ENCODE data around the gene CAVIN3. TPM values are rescaled to one million over a fixed set of nuclear protein-coding genes. Genes with fewer than 3 reads are reported as not detected.
"Not testable (repeated sequence)": the region's sequence is repeated elsewhere in the genome, so short reads cannot be mapped to it uniquely, and the experiment has no call there.

The CAVIN3 gene
- total RNA-seq, 1 experiment from 2014 or later: 8.9 TPM

DNA sequence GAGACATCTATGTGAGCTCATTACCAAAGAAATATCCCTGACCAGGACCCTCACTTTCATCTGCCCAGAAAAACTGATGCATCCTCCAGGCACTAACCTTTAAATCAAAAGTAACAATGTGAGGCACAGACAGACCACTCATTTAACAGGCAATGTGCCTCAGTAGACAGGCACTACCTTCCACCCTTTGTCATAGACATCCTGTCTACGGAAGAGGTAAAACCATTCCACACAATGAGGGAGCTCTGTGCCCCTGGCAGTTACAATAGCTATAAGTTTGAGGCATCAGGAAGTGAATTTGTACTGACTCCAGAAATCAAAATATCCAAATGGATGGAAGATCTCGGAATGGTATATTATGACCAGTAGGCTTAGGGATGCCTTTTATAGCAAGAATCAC is 6.7 kb upstream of the CAVIN3 start:
- no peak for DNase-seq (ENCODE audit: extremely low read depth, low read depth)

DNA sequence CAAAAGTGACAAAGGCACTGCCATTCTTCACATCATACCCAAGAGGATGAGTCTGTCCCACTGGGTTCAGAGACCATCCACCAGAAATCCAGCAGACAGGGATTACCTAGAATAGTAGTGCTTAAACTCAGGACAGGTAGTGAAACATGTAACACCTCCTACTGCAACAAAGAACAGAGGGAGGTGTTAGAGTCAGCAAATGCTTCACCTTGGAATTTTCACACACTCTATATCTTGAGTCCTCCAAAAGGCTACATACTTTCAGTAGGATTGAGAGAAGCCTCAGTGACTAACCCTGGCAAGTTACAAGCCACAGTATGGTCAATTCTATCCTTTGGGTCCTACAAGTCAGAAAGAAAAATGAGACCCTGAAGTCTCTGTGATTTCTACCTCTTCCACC is 6.0 kb upstream of the CAVIN3 start:
- DNase-seq (ENCODE audit: extremely low read depth, low read depth): no peak

DNA sequence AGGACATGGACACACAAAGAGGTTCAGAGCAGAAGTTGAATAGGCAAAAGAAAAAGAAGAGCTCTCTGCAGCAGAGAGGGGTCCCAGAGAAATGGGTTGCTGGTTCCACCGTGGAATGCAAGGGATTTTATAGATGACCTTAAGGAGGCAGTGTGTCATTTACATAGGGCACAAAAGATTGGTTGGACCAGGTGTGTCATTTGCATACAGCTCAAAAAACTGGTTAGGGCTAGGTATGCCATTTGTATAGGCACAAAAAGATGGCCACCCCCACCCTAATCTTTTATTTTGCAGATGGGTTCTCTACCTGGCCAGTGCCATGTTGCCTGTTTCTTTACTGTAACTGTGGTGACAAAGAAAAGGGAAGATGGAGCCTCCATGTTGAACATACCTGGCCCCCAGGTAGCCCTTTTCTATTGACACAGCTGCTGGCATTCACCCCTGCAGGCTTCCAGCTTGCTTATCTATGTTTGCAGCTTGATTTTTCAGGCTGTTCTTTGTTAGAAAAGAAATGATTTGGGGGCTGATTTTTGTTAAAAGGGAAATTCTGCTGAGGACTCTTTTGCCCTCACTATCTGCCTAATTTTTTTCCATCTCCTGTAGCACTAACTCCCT is 3.1 kb upstream of the CAVIN3 start:
- DNase-seq (ENCODE audit: extremely low read depth, low read depth): no peak

DNA sequence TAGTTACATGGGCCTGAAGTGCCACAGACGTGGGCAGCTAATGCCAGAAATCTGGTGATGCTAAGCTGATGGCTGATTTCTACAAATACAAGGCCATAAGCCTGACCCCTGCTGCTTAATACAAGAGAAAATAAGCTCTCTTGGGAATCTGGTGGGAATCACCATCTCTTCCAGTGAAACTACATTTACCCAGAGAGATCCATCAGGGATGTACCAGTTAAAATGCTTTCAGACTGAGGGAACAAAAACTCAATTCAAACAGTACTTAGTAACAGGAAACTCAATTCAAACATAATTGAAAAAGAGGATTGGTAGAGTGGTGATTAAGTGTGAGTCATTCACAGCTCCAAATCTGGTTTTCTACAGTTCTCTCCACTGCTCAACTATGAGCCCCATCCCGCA is 1.7 kb upstream of the CAVIN3 start:
- DNase-seq (ENCODE audit: extremely low read depth, low read depth): no peak

DNA sequence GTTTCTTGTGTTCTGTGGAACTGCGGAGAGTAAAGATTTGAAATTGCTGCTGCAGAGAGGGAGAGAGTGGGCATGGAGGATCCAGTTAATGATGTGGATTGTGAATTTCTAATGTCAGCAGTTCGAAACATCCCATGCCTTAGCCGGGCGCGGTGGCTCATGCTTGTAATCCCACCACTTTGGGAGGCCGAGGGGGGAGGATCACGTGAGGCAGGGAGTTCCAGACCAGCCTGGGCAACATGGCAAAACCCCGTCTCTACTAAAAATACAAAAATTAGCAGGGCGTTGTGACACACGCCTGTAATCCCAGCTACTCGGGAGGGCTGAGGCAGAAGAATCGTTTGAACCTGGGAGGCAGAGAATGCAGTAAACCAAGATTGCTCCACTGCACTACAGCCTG is 1.1 kb upstream of the CAVIN3 start:
- no peak for DNase-seq (ENCODE audit: extremely low read depth, low read depth)

DNA sequence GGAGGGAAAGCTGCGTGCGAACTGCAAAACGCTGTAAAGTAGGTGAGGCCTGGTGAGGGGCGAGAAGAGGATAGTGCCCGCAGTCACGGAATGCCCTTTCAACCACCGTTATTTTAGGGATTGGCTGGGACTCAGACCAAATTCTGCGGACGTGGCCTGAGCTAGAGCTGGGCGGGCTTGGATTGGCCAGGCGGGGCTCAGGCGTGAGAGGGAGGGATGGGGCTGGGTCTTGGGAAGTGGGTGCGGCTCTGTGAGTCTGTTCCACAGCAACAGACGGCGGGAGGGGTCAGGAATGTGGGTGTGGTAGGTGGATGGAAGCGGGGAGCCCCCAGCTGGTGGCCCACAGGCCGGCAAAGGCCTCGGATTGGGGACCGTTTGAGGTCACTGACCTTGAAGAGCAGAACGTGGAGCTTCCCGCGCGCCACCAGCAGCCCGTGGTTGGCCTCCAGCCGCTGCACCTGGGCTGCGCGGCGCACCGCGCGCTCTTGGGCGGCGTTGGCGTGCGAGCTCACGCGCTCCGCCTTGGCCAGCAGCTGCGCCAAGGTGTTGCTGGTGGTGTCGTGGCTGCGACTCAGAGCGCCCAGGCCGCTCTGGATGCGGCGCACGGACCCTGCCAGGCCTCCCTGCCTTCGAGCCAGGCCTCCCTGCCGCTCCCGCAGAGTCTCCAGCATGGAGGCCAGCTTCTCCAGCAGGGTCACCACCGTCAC is 444 bp downstream of the CAVIN3 start:
- DNase-seq (ENCODE audit: extremely low read depth, low read depth): peak; percentile 55

DNA sequence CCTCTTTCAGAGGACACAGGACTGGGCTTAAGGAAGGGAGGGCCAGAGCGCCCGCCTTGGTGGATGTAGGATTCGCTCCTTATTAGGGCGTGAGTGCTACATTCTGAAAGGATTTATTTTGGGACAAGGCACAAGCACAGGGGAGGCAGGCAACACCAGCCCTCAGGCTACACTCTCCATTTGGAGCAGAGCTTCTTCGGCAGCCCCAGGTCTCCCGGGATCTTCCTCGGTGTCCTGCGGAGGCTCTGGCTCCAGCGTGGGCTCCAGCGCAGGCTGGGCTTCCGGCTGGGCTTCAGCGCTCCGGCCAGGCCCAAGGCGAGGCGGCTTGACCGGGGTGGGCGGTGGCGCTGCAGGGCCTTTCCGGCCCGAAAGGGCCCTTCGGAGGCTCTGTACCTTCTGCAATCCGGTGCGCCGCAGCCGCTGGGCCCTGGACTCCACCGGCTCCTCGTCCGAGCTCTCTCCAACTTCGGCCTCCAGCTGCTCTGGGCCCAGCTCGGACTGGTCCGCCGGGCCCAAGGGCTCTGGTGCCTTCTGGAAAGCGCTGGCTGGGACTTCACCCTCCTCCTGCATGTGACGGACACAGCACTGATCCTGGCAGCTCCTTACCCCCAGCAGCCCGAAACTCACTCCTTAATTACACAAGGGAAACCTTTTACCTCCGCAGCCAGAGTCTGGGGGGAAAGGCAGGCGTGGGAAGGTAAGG is 1.1 kb downstream of the CAVIN3 start:
- DNase-seq (ENCODE audit: extremely low read depth, low read depth): no peak

DNA sequence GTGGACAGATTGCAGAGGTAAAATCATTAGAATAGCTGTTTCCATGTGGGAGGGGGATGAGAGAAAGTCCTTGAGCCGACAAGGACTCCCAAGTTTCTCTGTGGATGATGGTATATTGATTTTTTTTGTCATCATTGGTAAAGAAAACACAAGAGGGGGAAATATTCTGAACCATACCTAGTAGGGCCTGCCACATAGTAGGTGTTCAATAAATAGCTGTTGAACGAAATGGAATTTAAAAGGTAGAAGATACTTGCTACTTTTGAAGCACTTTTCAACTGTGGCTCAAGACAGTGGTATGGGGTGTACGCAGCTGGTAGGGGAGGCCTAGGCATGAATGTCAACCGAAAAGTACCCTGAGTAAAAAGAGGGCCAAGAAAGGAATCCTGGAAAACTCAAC is 2.1 kb downstream of the CAVIN3 start:
- no peak for DNase-seq (ENCODE audit: extremely low read depth, low read depth)

DNA sequence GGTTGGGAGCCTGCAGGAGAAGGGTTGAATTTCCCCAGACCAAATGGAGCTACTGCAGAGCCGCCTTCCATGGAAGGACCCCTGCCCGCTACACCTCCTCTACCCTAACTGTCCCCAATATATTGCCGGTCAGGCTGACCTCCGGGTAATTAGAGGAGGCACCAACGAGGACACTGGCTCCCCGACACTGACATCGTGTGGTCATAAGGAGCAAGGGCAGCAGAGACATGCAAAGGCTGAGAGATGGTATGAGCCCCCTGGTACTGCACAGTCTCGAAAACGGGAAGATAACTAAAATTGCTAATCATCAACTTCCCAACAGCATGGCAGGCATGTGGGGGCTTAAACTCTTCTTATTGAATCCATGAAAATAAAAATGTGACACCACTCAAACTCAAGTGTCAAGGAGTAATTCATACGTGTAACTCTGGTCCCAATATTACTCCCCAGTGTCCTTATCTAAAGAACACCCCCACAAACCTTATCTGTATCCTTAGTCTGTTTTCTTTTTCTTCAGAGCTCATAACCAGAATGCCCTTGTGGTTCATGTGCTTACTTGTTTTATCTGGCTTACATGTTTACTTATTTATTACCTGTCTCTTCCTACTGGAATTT is 4.4 kb downstream of the CAVIN3 start:
- DNase-seq (ENCODE audit: extremely low read depth, low read depth): peak; percentile 40

DNA sequence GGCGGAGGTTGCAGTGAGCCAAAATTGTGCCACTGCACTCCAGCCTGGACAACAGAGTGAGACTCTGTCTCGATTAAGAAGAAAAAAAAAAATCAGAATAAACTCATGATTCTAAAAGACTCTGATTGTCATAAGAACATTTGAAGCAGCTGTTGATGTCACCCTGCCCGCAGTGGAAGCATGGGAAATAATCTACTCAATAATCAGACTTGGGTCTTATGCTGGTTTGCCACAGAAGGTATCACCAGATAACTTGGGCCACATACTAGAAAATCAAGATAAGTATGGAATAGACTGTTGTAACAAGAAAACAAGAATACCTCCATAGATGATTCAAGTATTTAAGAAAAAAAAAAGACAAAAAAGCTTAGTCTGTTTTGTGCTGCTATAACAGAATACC is 8.2 kb downstream of the CAVIN3 start:
- no peak for DNase-seq (ENCODE audit: extremely low read depth, low read depth)

DNA sequence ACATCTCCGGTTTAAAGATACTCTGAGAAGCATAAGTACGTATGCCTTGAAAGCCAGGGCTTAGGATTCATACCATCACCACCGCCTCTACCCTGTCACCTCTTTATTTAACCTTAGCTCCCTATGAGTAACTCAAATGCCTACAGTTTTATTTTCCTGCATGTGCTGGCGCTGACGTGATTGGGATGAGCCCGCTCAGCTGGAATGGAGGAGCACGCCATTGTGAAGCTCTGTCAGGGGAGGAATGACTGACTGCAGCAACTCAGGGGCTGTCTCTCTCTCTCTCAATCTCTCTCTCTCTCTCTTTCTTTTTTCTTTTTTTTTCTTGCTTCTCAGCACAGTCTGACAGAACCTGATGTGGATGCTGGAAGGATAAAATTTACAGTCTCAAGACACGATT is 12.4 kb downstream of the CAVIN3 start:
- DNase-seq (ENCODE audit: extremely low read depth, low read depth): no peak

DNA sequence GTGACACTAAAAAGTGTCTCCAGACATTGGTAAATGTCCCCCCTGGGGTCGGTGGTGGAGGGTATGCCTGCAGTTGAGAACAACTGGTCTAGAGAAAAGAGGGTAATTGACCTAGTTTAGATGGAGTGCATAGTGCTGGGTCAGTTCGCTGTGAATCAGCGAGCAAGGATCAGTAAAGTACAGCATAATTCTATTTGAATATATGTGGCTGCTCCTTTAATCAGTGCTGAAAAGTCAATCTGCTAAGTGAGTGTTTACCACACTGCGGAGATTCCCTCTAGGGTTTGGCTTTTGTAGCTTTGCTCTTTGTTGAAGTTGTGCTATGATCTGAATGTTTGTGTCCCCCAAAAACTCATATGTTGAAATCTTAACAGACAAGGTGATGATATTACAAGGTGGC is 15.0 kb downstream of the CAVIN3 start:
- DNase-seq (ENCODE audit: extremely low read depth, low read depth): no peak

DNA sequence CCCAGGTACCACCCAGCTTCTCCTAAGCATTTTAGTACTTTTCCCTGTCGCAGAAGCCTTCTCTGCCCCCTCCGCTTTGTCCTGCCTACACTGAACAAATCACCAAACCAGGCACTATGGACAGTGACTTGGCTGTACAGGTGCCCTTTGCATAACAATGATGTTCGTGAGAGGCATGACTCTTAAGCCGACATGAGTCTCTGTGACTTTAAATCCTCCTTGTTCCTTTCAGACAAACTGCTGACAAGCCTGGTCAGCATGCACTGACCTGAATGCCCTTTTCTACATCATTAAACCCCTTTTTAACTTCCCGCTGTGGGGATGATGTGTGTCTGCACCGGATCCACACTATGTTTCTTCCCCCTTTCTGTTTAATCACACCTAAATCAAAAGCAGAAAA is 16.6 kb downstream of the CAVIN3 start:
- DNase-seq (ENCODE audit: extremely low read depth, low read depth): no peak

DNA sequence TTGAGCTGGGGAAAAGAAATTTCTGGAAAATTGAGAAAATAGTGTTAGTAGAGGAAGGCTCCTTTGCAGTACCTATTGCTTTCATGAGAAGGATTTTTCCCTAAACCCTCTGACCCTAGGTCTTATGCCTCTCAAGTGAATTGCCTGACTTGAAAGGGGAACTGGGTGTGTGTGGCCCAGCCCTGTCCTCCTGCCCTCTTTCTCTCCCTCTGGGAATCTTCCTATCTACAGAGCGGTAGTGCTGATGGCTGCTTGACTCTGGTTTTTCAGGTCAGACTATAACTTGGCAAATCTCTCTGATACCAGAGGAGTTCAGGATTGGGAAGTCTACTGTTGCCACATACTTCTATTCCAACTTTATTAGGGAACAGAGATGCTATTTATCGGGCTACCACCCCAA is 19.2 kb downstream of the CAVIN3 start:
- DNase-seq (ENCODE audit: extremely low read depth, low read depth): no peak

DNA sequence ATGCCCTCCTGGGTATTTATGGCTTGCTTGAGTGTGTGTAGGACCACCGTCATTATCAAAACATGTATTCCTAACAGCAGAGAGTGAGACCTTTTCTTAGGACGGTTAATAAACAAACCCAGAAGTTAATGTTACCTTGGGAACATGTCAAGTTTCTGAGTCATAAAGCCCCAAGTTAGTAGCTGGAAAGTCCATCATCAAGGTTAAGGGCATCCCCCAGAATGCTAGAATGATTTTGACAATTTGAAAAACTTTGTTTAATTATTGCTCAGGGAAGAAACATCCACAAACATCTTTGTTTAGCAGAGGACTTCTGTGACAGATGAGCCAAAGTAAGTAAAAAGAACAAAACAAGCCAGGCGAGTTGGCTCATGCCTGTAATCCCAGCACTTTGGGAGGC is 20.0 kb downstream of the CAVIN3 start:
- DNase-seq (ENCODE audit: extremely low read depth, low read depth): no peak

DNA sequence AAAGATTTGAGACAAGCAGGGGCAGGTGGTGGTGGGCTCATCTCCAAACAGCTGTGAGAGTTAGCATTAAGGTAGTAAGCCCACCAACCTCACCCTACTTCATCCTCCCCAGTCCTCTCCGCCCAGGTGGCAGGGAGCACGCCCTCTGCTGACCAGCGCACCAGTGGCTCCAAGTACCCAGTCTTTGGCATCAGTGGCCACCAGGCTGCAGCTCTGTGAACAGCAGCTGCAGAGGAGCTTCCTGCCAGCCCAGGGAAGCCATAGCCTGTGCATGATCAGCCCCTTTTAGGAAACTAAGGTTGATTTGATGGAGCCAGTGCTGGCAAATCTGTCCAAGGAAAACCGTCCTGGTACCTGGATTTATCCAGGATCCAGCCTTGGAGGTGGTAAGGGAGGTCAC is 21.7 kb downstream of the CAVIN3 start:
- DNase-seq (ENCODE audit: extremely low read depth, low read depth): peak; percentile 43

DNA sequence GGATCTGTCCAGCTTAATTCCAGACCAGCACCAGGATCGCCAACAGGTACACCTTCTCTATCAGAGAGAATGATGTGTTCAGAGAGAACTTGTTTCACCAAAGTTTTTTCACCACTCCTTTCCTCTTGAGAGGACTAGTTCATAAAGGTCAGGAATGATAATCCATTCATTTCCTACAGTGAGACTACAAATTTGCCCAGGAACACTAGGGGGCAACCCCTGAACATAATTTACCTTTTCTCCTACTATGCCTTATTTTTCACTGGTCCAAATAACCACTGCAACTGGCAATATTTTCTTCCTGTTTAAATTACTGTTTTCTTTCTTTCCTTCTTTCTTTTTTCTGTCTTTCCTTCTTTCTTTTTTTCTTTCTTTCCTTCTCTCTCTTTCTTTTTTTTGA is 22.5 kb downstream of the CAVIN3 start:
- DNase-seq (ENCODE audit: extremely low read depth, low read depth): no peak

DNA sequence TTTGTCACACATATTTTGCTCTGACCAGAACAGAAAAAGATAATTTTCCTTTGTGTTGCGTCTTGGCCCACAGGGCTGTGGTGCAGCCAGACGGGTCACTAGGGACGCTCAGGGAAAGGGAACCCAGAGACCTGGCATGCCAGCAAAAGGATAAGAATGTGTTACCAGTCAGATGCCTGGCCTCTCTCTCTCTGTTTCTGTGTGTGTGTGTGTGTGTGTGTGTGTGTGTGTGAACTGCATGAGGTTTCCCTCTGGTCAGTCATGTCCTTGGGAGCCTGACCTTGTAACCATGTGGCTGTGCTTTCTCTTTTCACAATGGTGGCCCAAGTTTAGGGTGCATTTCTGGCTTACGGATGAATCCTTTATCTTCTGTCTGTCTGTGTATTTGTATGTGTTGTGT is 35.3 kb downstream of the CAVIN3 start:
- no peak for DNase-seq (ENCODE audit: extremely low read depth, low read depth)

DNA sequence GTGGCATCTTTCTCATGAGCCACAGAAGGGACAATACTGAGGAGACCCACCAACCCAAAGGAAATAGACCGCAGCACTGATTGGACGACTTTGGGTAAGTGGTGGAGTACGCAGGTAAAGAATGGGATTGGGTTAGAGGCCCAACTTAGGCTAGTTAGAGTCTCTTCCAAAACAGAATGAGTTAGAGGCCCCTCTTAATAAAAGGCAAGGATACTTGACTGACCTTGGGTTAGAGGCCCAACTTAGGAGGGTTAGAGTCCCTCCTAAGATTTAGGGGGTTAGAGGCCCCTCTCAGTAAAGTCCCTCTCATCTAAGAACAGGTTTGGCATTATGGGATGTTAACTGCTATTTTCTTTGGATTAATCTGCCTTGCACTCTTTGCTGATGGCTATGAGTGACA is 36.1 kb downstream of the CAVIN3 start:
- DNase-seq (ENCODE audit: extremely low read depth, low read depth): no peak

DNA sequence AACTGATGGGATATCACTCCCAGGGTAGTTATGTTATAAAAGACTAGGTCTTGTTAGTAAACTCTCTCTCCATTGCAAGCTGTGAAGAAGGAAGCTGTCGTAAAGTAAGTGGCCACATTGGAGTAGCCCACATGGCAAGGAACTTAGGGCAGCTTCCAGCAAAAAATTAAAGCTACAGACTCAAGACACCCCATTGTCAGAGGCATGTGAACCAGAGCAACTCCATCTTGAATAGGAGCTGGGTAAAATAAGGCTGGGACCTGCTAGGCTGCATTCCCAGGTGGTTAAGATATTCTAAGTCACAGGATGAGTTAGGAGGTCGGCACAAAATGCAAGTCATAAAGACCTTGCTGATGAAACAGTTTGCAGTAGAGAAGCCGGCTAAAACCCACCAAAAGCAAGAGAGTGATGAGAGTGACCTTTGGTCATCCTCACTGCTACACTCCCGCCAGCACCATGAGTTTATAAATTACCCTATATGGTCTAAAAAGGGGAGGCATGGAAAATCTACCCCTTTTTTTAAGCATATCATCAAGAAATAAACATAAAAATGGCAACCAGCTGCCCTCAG is 36.8 kb downstream of the CAVIN3 start:
- DNase-seq (ENCODE audit: extremely low read depth, low read depth): no peak

DNA sequence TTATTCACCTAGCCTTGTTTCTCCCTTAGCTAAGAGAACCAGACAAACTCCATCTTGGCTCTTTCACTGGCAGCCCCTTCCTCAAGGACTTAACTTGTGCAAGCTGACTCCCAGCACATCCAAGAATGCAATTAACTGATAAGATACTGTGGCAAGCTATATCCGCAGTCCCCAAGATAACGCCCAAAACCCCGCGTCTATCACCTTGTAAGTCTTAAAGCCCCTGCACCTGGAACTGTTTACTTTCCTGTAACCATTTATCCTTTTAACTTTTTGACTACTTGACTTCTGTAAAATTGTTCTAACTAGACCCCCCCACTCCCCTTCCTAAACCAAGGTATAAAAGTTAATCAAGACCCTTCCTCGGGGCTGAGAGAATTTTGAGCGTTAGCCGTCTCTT is 39.5 kb downstream of the CAVIN3 start:
- not testable (repeated sequence) for DNase-seq (ENCODE audit: extremely low read depth, low read depth)
